ENCODE results near the gene AMOTL2.

GRCh38 chr3:134338201-134338512 is 36.1 kb downstream of the AMOTL2 start:
- TF ChIP-seq CTCF (IDR thresholded peaks at IDR 0.05) (no peak), ZNF138 (CRISPR knock-in tag; conservative IDR thresholded peaks at IDR 0.05) (no peak), CREM (CRISPR knock-in tag; IDR thresholded peaks at IDR 0.05) (no peak), FOXJ3 (CRISPR knock-in tag; IDR thresholded peaks at IDR 0.05; ENCODE audit: borderline replicate concordance) (no peak), USF2 (CRISPR knock-in tag; IDR thresholded peaks at IDR 0.05) (no peak)

Measured in WTC11 (cell line).